ENCODE measurements around the gene NCKAP5L. TPM values are rescaled to one million over a fixed set of nuclear protein-coding genes. Genes with fewer than 3 reads are reported as not detected.

The NCKAP5L gene, protein sequence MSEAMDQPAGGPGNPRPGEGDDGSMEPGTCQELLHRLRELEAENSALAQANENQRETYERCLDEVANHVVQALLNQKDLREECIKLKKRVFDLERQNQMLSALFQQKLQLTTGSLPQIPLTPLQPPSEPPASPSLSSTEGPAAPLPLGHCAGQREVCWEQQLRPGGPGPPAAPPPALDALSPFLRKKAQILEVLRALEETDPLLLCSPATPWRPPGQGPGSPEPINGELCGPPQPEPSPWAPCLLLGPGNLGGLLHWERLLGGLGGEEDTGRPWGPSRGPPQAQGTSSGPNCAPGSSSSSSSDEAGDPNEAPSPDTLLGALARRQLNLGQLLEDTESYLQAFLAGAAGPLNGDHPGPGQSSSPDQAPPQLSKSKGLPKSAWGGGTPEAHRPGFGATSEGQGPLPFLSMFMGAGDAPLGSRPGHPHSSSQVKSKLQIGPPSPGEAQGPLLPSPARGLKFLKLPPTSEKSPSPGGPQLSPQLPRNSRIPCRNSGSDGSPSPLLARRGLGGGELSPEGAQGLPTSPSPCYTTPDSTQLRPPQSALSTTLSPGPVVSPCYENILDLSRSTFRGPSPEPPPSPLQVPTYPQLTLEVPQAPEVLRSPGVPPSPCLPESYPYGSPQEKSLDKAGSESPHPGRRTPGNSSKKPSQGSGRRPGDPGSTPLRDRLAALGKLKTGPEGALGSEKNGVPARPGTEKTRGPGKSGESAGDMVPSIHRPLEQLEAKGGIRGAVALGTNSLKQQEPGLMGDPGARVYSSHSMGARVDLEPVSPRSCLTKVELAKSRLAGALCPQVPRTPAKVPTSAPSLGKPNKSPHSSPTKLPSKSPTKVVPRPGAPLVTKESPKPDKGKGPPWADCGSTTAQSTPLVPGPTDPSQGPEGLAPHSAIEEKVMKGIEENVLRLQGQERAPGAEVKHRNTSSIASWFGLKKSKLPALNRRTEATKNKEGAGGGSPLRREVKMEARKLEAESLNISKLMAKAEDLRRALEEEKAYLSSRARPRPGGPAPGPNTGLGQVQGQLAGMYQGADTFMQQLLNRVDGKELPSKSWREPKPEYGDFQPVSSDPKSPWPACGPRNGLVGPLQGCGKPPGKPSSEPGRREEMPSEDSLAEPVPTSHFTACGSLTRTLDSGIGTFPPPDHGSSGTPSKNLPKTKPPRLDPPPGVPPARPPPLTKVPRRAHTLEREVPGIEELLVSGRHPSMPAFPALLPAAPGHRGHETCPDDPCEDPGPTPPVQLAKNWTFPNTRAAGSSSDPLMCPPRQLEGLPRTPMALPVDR (N-terminal part only)
- polyA plus RNA-seq (2013, experiment 1 of 2; ENCODE audit: insufficient read length) = 30.8 TPM
- 22.4 TPM for polyA plus RNA-seq (2013, experiment 2 of 2; ENCODE audit: insufficient read length)

DNA sequence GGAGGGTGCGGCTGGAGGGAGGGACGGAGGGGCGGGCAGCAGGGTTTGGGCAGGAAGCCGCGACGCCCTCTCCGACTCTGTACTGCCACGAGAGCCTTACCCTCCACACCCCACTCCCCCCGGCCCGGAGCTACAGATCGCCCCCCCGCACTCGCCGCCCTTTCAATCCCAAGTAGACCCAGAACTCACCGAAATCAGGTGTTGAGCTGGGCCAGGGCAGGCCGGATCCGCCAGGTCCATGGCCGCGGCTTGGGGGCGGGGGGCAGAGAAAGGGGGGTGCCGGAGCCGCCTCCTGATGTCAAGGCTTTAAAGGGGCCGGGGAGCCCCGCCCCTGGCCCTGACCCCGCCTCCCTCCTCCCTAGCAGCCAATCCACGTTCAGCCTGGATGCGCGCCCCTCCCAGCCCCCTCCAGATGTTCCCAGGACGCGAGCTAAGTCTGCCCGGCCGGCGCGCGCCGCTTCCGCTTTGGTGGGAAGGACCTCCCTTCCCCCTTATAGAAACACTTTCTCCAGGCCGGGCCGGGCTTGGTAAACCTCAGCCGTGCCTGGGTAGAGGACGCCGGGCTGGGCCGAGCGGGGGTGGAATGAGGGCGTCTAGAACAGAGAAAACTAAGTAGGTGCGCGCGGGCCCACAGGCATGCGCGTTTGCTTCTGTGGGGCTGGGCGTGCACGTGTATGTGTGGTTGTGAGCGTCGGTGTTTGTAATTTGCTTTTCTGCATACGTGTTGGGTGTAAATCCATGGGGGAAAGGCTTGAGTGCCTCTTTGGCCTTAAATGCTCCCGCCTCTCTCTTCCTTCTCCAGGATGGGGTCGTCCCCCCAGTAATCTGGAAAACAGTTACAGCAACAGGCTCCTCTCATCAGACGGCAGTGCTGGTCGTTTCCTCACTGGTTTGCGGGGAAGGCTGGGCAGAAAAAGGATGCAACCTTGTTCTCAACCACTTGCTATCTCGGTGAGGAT, at the start of gene NCKAP5L:
Gene NCKAP5L (minus strand): TSS at position 281 of the 959 bp plus-strand sequence. CDS start 24,369 bp downstream, outside the sequence.
- peak; percentile 97 for DNase-seq

DNA sequence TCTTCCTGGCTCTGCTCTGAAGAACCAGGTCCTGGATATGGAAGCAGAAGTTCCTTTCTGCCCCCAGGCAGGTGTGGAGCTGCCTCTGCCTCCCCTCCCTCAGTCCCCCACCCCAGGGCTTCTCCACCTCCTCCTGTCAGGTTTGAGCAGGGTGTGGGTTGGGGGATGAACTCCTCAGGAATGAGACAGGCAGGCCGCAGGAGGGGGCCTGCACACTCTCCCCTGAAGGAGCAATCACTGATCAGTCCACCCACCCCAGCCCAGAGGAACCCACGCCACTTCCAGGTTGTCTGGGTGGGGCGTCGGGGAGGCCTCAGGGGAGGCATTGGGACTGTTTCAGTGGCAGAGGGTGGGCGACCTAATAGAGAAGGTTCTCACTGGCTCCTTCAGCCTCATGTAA, 48.9 kb upstream of the NCKAP5L start:
- DNase-seq = no peak

GRCh38 chr12:49876070-49876469, 47.9 kb upstream of the NCKAP5L start:
- DNase-seq = no peak

GRCh38 chr12:49875115-49875720, 47.0 kb upstream of the NCKAP5L start:
- no peak for DNase-seq

GRCh38 chr12:49874142-49874897, 46.1 kb upstream of the NCKAP5L start:
- no peak for DNase-seq

DNA sequence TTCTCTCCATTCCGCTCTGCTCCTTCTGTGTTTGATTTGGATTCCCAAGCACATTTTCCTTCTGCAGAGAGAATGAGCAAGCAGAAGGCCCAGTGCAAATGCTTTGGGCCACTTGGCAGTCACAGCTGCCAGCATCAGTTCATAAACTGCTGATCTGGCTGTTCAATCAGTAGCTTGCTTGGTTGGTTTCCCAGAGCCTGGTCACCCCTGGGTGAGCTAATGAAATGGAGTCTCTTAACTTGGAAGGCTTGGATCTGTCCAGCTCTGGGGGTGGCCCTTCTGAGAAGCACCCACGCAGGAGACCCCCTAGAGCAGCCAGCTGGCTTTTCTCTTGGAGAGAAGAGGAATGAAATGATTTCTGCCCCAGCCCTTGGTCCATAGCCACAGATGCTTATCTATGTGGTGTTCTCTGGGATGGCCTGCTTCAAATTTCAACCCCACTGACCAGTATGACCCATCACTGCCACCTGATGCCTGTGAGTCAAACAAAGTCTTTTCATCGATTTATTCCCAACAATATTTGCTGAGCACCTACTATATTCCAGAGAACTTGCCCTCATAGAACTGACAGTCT, 45.2 kb upstream of the NCKAP5L start:
- no peak for DNase-seq

GRCh38 chr12:49872781-49873181, 44.6 kb upstream of the NCKAP5L start:
- DNase-seq = peak; percentile 52

GRCh38 chr12:49872381-49872780, 44.2 kb upstream of the NCKAP5L start:
- DNase-seq = no peak

DNA sequence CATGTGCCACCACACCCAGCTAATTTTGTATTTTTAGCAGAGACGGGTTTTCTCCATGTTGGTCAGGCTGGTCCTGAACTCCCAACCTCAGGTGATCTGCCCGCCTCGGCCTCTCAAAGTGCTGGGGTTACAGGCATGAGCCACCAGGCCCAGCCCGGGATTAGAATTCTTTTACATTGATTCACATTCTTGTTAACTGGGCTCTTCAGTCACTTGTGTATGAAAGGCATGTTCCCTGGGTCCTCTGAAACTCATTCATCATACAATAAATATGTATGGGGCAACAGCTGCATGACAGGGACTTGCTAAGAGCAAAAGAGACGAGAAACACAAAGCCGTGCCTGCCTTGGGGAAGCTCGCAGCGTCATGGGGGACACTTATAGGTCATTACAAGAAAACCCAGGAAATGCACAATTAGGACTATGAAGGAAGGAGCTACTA, 43.6 kb upstream of the NCKAP5L start:
- peak; percentile 94 for DNase-seq

GRCh38 chr12:49871263-49871561, 43.0 kb upstream of the NCKAP5L start:
- no peak for DNase-seq

- no peak for DNase-seq
Measured at GRCh38 chr12:49870501-49871262, 42.5 kb upstream of the NCKAP5L start.

GRCh38 chr12:49869816-49870500, 41.7 kb upstream of the NCKAP5L start:
- DNase-seq = no peak

- DNase-seq = peak; percentile 83
Measured at GRCh38 chr12:49868952-49869815, 41.0 kb upstream of the NCKAP5L start.

- no peak for DNase-seq
Measured at GRCh38 chr12:49868449-49868848, 40.2 kb upstream of the NCKAP5L start.

- DNase-seq = no peak
Measured at GRCh38 chr12:49867570-49868341, 39.5 kb upstream of the NCKAP5L start.

DNA sequence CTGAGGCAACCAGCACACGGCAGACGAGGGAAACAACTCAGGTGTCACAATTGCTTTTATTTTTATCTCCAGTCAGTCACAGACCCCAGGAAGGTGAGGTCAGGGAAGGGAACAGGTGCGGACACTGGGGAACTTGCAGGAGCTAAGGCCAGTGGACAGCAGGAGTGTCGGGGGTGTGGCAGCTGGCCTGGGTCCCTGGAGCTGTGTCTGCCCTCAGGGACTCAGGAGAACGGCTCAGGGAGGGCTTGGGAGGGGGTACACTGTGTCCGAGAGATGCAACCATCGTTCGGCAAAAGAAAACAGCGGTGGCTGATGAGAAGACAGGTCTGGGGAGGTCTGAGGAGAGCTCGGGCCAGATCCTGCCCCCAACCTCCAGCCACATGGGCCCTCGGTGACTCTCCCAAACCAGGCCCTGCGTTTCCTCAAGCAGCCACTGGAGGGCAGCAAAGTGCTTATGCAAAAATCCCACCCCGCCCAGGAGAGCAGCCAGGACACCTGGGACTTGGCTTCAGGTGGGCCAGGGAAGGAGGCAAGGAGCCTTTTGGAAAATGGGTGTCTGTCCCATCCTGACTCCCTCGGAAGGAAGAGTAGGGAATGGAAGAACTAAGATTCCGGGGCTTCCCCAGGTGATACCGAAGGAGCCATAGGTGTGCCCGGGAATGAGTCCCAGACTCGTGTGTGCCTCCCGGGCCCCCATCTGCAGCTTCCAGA, 38.8 kb upstream of the NCKAP5L start:
- peak; percentile 58 for DNase-seq

Measured in fibroblast of skin of back (primary cell).